ENCODE results near the gene KLK7.

- TF ChIP-seq, protein P1, sequence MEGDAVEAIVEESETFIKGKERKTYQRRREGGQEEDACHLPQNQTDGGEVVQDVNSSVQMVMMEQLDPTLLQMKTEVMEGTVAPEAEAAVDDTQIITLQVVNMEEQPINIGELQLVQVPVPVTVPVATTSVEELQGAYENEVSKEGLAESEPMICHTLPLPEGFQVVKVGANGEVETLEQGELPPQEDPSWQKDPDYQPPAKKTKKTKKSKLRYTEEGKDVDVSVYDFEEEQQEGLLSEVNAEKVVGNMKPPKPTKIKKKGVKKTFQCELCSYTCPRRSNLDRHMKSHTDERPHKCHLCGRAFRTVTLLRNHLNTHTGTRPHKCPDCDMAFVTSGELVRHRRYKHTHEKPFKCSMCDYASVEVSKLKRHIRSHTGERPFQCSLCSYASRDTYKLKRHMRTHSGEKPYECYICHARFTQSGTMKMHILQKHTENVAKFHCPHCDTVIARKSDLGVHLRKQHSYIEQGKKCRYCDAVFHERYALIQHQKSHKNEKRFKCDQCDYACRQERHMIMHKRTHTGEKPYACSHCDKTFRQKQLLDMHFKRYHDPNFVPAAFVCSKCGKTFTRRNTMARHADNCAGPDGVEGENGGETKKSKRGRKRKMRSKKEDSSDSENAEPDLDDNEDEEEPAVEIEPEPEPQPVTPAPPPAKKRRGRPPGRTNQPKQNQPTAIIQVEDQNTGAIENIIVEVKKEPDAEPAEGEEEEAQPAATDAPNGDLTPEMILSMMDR (conservative IDR thresholded peaks at IDR 0.05), result no peak
- TF ChIP-seq ZFX (IDR thresholded peaks at IDR 0.05), result no peak
Observed at GRCh38 chr19:51022526-51022925, 38.8 kb upstream of the KLK7 start.
